ENCODE data around the gene CNTN4.

GRCh38 chr3:2837910-2838309 lies 739.2 kb downstream of the CNTN4 start:
- TF ChIP-seq CTCF (IDR thresholded peaks at IDR 0.05): no peak
- TF ChIP-seq POLR2A (IDR thresholded peaks at IDR 0.05): no peak
